Stimulated activated CD4-positive, alpha-beta T cell treated with anti-CD3 and anti-CD28 coated beads, Interleukin-1b, Interleukin-23, amount 100 ng/mL, for 48 hours (primary cell): Measurements from ENCODE around the gene PRLH.
"Not testable (repeated sequence)": the region's sequence is repeated elsewhere in the genome, so short reads cannot be mapped to it uniquely, and the experiment has no call there.

Experiments
- DNase-seq: peaks from one replicate; pipeline ENCODE4 v3.0.0-alpha.2; 2020

The PRLH gene

GRCh38 chr2:237583385-237584295, 17.3 kb downstream of the PRLH start:
- no peak for DNase-seq

DNA sequence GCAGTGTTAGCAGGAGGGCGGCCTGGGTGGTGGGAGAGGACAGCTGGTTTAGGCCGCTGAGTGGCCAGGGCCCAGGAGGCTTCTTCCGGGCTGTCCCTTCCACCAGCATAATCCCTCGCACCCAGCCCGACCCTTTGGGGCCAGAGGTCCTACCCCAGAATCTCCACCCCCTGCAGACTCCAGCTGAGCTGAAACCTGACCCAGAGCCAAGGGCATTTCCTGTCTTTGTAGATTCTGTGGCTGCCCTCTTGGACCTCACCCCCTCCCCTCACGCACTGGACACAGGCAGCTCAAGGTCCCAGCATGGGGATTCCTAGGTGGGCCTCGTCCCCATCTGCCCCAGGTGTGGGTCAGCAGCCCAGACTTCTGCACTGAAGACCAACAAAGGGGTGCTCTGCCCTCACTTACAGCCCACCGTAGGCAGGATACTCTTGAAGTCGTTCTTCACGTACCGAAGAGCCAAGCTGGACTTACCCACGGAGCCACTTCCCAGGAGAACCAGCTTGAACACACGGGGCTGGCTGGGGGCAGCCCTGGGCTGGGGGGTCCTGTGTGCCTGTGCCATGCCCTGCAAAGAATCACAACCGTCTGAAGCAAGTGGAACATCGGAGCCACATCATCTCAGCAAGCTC, 19.3 kb downstream of the PRLH start:
- DNase-seq: no peak

DNA sequence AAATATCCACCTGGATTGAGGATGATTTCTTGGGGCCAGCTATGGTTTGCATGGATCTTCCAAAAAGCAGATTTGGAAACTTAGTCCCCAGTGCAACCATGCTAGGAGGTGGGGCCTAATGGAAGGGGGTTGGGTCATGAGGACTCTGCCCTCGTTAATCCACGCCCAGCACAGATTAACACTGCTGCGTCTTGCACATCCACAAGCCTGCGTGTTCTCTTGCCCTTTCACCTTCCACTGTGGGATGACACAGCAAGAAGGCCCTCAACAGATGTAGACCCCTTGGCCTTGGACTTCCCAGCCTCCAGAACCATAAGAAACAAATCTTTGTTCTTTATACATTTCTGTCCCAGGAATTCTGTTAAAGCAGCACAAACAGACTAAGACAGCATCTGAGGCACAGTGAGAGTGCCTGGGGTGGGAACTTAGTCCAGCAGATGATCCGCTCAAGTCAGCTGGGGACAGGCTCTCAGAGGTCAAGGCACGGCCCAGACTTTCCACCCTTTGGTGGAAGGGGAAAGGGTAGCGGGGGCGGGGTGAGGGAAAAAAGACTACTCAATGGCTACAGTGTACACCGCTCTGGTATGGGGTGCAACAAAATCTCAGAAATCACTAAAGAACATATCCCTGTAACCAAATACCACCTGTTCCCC, 21.8 kb downstream of the PRLH start:
- DNase-seq: no peak

DNA sequence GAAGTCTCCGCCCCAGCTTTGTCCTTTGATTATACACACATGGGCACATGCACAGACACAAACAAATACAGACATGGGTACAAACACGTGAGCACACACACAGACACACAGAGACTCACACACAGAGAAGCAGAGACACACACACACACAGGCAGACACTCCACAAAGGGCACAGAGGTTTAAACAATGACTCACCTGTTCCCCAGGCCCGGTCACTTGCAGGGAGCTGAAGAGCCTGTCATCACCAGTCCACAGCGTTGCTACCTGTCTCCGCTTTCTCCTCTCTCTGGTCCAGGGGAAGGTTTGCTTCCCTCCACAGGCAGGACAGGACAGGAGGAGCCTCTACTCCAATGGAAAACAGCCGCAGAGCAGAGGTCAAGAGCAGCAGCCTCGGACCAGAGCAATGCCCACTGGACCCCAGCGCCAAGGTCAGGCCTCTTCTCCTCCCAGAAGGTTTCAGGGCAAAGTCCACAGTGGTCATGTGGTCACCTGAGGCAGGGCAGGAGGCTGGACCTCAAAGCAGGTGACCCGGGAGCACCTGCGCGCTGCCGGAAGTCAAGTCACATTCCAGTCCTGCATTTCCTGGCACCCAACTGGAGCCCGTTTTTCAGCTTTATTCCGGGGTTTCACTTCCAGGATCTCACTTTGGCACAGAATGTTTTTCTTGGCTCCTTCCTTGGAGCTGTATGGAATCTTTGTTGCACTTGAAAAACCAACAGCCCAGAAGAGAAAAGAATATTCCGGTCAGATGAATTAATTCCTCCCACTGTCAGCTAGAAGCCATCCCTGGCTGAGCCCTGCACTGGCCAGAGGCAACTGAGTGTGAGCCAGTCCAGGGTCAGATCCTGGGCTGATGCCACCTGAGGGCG, 24.1 kb downstream of the PRLH start, which contains the start of gene RAB17:
RAB17 (minus strand) TSS at position 463 of the 869 bp plus-strand sequence. CDS start 4,580 bp downstream, outside the sequence.
- no peak for DNase-seq

DNA sequence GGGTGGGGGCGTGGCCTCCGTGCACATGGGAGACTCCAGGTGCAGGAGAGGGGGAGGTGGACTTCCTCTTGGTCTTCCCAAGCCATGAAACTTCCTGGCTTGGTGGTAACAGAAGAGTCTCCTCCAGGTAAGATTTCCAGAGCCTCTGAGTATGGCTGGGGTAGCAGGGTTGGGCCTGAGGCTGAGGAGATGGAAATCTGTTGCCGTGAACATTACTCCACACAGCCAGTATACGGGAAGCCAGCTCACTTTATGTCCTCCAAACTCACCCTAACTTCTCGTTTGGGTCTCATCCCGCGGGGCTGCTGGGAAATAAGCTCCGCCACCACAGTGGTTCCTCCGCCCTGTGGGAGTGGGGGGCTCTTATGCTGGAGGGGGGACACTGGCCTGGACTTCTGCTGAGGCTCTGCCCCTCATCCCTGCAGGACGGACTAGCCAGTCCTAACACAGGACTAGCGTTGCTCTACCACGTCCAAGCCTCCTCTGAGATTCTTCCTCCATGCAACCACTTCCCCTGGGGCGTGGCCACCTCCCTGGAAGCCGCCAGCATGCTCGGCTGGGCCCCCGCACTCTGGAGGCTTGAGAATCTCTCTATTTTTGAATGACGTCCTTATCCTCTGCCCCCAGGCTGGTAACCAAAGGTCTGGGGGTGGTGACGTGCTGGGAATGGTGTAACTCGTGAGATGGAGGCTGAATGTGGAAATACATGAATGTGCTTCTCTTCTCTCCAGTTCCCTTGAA, 24.9 kb downstream of the PRLH start:
- no peak for DNase-seq

GRCh38 chr2:237592425-237592980, 26.1 kb downstream of the PRLH start:
- DNase-seq: no peak

GRCh38 chr2:237593036-237593435, 26.7 kb downstream of the PRLH start:
- no peak for DNase-seq

DNA sequence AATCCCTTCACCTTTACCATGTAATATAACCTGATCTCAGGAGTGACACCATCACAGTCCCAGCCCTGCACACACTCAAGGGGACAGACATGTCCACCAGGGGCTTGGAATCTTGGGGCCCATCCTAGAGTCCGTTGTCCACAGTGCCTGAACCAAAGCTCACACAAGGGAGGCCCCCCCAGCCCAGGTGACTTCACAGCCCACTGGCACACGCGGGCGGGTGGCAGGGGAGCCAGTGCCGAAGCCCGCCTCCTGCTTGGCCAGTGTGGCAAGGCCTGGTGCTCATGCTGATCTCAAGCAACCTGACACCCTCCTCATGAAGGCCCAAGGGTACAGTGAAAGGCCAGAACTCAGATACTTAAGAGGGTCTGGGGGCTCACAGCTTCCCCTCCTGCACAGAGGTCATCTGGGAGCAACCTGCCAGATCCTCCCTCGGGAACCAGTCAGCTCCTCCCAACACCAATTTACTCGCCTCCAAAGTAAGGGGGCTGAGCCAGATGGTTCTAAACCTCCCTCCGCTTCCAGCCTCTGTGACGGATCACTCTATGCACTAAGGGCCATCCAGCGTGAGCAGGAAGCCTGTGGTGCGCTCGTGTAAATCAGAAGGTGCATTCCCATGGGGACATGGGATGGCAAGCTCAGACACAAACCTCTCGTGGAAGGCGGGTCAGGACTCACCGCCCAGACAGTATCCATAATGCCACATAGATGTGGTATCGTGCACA, 27.4 kb downstream of the PRLH start:
- no peak for DNase-seq

DNA sequence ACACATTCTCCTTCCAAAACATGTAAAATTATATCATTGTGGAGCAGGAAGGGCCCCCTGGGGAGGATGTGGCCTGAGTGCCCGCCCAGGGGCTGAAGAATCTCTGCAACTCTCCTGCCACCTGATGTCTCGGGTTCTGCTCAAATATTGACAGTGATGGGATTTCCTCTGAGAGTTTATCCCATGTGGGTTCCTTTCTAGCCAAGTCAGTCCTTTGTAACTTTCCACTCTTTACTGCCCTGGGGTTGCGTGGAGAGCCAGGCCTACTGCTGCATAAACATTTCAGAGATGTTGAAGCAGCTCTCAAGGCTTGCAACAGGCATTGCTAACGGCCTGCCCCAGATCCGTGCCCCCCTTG, 28.1 kb downstream of the PRLH start:
- DNase-seq: no peak

DNA sequence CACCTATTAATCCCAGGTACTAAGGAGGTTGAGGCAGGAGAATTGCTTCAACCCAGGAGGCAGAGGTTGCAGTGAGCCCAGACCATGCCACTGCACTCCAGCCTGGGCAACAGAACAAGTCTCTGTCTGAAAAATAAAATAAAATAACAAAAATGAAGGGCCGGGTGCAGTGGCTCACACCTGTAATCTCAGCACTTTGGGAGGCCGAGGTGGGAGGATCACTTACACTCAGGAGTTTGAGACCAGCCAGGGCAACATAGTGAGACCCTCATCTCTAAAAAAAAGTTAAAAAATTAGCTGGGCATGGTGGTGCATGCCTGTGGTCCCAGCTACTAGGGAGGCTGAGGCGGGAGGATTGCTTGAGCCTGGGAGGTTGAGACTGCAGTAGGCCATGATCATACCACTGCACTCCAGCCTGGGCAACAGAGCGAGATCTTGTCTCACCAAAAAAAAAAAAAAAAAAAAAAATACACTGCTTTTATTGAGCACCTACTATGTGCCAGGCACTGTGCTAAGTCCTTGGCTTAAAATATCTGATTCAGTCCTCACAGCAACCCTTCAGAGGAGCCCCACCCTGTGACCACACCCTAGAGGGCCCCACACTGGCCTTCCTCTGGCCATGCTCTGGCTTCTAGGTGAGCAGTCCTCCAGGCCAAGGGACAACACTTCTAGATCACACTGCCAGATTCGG, 29.6 kb downstream of the PRLH start:
- DNase-seq: not testable (repeated sequence)

DNA sequence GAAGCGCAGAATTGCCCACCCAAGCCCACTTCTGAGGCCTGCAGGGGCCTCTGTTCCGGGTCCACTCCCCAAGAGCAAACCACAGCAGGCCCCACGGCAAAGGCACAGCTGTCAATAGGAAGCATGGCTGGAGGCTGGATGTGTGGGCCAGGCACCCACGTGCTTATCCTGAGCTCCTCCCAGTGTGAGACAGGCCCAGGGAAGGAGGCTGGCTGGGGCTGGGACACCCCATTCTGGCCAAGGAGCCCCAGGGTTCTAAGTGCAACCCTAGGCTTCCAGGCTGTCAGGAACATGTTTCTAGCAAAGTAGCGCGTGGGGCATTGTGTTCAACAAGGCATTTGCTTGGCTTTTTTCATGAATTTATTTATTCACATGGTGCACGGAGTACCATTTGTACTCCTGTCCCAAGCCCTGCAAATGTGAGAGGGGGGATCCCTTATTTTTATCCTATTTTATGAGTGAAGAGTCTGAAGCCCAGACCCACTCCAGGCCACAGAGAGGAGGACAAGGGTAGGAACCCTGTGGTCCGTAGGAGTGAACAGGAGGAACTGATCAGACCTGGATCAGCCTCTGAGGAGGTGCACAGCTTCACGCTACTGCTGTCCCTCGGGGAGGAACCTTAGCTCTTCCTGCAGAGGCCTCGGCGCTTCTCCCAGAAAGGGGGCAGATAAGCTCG, 30.3 kb downstream of the PRLH start:
- DNase-seq: no peak

DNA sequence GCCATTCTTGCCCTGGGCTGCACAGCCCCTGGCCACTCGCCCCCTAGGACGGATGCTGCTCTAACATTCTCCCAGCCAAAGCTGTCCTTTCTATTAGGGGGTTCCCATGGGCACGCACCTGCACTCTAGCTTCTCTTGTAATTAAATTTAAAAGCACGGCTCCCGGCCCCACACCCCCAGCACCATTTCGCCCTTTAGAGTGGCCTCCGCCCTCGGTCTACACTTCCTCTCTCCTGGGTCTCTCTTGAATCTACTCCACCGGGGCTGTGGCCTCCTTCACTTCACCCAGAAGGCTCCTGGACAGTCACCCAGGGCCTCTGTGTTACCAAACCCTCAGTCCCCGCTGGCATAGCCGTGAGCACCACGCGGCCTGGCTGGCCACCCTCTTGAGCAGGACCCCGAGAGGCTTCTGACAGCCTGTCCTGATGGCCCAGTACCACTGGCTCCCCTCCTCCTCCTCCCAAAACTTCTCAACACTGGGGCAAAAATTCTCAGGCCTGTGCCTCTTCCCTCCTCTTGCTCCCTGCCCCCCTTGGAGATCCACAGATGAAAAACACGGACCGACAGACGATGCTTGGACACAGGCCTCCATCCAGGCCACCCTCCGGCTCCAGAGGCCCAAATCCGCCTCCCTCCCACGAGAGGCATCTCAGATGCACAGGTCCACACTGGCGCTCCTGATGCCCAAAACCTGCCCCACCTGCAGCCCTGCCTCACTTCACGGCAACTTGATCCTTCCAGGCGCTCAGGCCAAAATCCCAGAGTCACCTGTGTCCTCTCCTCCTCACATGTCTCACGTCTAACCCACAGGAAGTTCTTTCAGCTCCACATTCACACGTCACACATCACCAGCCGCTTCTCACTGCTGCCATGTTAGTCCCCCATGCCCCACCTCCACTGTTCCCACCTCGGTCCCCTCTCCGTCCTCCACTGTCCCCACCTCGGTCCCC, 31.1 kb downstream of the PRLH start:
- no peak for DNase-seq

DNA sequence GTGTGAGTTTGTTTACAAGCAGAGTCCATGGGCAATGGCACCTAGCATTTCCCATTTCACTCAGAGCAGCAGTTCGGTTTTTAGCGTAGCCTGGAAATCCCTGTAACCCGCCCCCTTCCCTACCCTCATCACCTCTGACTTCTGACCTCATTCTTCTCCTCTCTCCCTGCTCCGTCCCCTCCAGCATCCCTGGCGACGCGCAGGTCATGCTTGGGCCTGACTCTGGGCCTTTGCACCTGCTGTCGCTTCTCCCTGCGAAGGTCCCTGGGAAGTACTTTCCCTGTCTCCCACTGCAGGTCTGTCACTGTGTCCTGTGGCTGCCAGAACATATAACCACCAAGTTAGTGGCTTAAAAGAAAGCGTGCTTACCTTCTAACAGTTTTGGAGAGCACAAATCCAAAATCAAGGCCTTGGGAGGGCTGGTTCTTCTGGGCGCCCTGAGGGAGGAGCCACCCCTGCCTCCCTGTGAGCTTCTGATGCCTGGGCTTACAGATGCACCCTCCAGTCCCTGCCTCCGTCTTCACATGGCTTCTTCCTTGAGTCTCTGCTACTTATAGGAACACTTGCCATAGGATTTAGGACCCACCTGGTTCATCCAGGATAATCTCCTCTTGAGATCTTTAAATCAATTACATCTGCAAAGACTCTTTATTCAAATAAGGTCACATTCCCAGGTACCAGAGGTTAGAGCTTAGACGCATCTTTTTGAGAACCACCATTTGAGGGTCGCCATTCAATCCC, 32.3 kb downstream of the PRLH start:
- DNase-seq: no peak

DNA sequence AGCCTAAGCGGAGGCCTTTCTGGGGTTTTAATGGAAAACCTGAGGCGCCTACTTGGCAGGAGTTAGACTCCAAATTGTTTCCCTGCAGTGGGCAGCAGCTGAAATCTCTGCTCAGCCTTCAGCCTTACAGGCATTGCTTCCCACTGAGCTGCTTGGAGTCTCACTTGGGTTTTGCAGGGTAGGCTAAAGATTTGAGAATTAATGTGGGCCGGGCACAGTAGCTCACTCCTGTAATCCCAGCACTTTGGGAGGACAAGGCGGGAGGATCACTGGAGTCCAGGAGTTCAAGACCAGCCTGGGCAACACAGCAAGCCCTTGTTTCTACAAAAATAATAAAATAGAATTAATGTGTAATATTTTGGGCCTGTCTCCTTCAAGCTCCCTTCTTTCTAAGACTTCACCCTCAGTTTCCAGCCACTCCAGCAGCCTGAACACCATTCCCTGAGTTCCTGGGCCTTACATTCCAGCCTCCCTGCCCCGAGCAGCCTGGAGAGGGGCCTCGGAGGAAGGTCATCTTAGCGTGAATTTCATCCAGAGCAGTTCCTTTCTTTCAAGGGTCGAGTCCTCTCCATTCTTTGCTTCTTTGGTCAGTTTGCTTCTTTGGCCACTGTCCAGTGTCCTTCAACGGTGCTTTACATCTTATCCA, 33.2 kb downstream of the PRLH start:
- DNase-seq: no peak

GRCh38 chr2:237600205-237600846, 34.0 kb downstream of the PRLH start:
- no peak for DNase-seq

- DNase-seq: no peak
Observed at GRCh38 chr2:237601453-237602116, 35.2 kb downstream of the PRLH start.
